Dedifferentiated amniotic fluid mesenchymal stem cell (primary cell): ENCODE measurements around the gene ST6GALNAC2.

ENCODE experiments used
- DNase-seq: peaks from one replicate; pipeline ENCODE4 v3.0.0-alpha.2; 2016; ENCODE audit errors: extremely low spot score

ST6GALNAC2 gene

DNA sequence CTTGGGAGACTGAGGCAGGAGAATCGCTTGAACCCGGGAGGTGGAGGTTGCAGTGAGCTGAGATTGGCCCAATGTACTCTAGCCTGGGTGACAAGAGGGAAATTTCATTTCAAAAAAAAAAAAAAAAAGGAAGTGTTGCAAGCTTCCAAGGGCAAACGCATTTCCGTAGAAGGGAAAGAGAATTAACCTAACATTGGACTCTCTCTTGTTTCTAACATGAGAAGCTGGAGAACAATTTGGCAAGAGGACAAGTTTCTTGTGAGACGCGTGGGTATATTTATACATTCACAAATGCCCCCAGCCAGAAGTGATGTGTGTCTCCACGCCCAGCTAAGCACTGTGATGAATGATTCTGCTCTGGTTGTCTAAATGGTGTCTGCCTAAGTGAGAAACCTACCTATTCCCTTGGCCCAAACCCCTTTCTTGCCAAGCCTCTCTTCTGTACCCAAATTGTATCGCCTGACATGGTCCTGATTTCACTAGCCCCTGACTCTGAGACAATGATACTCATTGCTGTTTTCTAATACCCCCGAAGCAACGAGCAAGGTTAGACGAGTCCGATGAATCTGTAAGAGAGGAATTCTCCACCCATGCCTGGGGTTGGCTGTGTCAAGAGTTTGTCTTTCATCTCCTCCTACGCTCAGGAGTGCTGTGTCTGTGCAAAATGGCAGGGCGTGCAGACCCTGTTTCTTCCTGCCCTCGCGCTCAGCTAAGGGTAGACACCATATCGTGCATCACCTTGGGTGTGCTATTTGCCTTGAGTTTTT lies 14.2 kb upstream of the ST6GALNAC2 start:
- DNase-seq: no peak

DNA sequence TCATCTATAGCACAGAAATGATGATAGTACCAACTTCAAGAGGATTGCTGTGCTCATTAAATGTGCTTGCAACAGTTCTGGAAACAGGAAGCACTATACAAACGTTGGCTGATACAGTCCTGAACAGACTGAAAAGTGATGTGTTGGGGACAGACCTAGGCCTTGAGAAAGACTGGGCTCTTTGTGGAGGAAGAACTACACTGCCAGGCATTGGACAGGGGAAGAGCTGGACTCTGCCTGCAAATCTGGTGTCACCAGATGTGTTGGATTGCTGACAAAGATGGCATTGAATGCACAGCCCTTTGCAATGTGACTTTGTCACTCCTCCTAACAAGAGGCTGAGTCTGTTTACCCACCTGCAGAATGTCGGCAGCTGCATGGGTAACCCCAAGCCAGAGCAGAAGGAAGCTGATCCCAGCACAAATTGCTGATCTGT lies 12.4 kb upstream of the ST6GALNAC2 start:
- DNase-seq: no peak

DNA sequence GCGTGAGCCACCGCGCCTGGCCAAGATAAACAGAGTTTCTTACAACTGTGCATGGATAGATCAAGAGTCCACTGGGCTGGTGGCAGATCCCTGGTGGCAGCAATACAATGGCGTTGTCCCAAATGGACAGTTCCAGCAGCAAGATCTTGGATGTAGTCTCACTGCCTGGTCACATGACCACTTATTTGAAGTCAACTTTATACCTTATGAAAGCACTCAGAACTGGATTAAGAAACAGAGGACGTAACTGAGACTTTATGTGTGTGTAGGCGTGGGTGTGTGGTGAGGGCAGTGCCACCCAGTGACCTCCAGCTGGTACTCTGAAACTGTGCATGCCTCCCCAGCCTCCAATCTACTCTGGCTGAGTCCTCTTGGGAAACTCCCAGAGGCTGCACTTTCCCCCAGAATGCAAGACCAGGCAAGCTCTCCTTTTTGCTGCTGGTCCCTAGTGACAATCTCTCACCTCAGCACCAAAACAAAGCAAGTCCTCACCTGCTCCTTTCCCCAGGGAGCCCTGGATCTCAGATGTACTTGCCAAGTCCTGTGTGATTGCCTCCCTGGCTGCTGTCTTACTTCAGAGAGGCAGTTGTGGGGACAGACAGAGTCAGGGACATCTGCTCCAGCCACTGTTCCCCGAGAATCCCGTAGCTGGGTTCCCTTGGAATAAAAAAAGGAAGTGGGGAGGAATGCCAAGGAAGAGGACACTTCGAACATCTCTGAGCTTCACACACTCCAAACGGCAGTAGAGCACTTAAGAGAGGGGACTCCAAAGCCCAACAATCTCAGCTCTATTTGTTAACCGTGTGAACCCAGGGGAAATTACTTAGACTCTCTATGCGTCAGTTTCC lies 11.7 kb upstream of the ST6GALNAC2 start:
- DNase-seq: no peak

DNA sequence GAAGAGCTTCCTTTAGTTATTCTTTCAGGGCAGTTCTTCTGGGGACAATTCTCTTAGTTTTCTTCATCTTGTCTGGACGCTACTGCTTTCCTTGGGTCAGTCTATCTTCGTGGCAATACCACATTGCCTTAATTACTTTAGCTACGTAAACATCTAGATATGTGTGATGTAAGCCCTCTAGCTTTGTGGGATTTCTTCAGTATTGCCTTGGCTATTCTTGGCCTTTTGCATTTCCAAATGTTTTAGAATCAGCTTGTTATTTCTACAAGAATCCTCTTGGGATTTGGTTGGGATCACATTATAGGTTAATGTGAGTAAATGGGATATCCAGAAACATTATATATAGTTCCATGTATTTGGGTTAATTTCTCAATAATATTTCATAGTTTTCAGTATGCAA lies 9.0 kb upstream of the ST6GALNAC2 start:
- peak; percentile 24 for DNase-seq

DNA sequence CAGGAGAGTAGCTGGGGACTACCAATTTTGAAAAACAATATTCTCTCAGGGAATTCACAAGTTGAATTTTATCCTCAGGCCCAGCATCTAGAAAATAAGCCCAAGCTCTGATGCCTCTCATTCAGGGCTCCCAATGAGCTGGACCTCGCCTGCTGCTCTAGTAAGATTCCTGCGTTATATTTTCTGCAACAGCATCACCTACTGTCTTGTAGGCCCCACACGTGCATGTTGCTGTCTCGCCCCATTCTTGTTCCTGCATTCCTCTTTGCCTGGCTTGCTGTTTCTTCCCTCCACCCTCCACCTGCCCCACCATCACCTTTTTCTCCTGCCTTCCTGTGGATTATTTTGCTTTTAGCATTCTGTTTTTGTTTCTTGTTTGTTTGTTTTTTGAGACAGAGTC lies 8.3 kb upstream of the ST6GALNAC2 start:
- peak; percentile 4 for DNase-seq

DNA sequence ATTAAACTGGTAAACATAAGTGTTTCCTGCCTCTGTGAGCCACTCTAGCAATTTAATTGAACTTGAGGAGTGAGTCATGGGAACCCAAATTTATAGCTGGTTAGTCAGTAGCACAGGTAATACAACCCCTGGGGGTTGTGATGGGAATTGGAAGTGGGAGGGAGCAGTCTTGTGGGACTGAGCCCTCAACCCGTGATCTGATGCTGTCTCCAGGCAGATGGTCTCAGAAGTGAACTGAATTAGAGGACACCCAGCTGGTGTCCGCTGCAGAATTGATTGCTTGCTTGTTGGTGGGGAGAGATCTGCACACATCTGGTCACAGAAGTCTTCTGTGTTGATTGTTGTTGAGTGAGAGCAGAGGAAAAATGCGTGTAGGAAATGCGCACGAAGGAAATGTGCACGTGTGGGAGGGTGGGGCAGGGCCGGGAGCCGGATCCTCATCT lies 7.7 kb upstream of the ST6GALNAC2 start:
- no peak for DNase-seq

DNA sequence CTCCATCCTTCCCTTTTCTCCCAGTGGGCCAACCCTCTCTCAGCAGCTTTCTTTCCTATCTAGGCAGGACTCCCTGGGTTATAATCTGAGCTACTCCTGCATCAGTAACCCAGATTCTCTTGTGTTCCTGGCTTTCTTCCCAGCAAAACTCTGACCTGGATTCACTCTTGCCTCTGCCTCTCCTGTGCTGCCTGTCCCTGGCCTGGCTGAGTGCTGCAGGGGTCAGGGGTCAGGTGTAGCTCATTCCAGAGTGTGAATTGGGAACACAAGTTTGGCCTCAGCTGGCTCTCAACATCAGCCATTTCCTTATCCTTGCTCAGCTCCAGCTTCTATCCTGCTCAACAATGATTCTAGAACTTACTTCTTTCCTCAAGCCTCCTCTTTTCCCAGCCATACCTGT lies 2.5 kb upstream of the ST6GALNAC2 start:
- peak; percentile 13 for DNase-seq

DNA sequence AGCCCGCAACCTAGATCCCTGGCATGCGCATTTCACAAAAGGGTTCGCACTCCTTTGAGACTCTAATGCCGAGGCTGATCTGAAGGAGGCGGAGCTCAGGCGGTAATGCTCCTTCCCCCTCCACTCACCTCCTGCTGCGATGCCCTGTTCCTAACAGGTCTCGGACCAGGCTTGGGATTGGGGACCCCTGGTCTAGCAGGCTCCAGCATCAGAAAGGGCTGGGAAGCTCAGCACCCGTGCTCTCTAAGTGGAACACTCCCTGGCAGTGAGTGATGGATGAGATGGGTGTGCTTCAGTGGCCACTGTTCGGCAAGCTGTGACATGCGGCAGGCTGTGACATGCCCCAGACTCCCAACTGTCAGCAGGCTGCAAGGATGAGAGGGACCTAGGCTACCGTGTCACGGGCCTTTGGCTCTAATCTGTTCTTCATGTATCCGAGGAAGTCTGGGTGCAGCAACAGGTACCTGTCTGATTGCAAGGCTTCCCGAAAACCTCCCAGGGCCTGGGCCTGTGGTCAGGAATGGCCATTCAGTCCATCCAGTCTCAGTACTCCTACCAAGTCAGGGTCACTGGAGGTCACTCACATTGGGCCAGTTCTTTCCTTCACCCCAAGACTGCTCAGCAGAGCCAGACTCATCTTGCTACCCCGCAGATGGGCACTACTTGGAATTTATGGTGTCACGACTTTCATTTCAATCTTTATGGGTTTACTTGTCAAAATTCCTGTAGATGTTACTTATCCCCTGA lies 1.3 kb upstream of the ST6GALNAC2 start:
- DNase-seq: peak; percentile 13

DNA sequence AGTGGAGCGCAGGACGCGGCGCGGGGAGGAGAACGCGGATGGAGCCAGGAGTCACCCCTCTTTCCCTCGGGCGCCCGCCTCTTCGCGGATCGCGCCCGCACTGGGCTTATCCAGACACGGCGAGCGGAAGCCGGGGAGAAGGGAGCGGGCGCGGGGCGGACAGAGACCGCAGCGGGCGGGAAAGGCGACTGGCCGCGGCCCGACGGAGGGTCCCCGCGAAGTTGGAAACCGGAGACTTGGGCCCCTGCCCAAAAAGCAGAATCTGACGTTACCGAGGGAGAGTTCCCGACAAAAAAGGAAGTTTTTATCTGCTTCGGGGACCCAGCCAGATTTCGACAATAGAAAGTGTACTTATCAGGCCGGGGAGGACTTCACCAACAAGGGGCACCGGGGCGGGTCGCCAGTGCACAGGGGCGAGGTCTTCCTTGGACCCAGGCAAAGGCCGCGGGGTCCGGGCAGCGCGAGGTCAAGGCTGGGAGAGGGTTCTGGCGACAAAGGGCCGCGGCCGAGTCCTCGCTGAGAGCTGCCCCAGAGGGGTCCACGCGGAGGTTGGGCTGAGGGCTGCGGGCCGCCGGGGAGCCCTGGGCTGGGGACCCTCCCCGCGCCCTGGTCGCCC lies 519 bp downstream of the ST6GALNAC2 start:
- peak; percentile 11 for DNase-seq

DNA sequence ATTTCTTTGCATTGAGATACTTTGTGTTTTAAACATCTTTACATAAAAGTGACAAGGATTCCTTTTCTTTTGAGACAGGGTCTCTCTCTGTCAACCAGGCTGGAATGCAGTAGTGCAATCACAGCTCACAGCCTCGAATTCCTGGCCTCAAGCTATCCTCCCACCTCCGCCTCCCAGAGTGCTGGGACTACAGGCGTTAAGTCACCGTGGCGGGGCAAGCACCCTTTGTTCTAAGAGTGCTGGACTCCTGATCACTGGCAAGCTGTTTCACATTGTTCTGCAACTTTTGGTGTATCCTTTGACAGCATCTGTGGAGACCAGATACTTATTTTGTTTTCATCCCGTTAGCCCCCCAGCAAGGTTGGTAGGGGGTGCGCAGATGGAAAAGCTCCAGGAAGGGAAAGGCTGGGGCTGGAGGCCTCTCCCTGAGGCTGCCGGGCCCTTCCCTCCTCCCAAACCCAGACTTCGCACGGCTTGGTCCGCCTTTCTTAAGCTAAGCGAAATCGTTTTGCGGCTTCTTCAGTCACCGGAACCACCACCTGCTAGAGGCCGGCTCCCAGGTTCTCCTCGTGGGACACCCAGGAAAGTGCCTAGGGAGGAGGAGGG lies 1.1 kb downstream of the ST6GALNAC2 start:
- peak; percentile 12 for DNase-seq

DNA sequence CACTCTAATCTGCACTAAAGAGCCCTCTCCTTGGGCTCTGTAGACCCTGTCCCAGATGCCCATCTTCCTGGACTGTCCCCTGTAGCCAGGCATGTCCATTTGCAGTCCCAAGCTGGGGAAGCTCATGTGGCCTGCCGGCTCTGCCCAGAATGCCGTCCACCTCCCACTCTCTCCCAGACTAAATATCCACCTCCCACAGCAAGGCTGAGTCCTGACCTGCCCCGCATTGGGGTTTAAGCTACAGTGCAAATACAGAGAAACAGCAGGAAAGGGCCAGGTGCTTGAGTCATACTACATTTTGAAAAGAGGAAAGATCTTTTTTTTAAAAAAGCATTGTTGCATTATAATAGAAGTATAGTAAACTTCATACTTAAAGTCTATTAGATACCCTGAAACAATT lies 3.0 kb downstream of the ST6GALNAC2 start:
- no peak for DNase-seq

DNA sequence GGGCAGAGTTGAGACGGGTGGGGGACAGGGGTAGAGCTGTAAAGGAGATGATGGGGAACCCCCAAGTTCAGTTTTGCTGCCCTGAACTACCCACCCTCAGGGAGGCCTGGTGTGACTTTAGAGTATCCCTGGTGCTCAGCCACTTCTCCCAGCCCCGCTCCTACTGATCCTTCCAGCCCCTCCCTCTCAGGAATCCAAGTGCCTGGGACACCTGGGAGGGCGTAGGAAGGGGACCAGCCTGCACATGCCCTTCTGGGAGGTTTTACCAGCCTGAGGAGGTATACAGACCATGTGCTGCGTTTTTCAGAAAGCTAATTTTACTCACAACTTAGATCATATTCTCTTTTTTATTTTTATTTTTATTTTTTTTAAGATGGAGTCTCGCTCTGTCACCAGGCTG lies 4.1 kb downstream of the ST6GALNAC2 start:
- no peak for DNase-seq

DNA sequence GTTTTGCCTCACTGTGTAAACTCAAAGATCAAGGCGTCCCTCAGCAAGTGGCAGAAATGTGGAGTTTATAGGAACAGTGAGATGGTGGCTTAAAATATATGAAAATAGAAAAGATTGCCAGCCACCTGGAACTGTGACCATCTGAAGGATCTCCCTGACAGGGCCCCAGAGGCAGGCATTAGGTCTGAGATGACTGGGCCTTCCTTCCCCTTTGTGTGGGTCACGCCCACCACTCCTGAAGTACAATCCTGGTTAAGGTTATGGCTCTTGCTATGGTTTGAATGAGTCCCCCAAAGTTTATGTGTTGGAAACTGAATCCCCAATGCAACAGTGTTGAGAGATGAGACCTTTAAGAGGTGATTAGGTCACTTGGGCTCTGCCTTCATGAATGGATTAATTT lies 6.4 kb downstream of the ST6GALNAC2 start:
- no peak for DNase-seq

DNA sequence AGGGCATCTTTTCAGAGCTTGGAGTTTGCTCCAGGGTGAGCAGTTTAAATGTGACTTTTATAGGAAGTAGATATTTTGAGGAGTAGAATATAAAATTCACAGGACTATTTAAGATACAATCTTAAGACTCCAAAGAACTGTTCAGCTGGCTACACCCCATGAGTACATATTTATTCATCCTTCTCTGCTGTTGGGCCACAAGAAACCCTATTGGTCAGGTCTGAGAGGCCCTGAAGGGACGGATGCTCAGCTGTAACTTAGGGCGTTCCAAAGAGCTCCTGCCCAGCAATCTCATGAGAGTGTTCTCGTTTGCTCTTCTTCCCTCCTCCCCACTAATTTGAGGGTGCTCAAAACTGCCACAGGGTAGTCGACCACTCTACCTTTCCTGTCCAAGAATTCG lies 7.3 kb downstream of the ST6GALNAC2 start:
- peak; percentile 35 for DNase-seq

DNA sequence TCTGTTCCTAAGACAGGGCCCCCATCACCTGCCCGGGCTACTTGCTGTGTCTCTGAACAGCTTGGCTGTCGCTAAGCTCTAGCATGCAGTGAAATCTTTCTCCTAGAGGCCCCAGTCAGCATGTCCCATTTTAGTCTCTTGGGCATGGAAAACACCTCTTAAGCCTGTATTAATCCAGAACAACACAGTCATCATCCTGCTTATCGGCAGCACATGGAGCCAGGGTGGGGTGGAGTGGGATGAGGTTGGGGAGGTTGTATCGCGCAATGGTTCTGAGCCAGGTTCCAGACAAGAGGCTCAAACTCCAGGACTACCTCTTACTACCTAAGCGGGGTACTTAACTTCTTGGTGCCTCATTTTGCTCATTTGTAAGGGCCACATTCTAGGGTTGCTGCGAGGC lies 7.8 kb downstream of the ST6GALNAC2 start:
- DNase-seq: no peak

DNA sequence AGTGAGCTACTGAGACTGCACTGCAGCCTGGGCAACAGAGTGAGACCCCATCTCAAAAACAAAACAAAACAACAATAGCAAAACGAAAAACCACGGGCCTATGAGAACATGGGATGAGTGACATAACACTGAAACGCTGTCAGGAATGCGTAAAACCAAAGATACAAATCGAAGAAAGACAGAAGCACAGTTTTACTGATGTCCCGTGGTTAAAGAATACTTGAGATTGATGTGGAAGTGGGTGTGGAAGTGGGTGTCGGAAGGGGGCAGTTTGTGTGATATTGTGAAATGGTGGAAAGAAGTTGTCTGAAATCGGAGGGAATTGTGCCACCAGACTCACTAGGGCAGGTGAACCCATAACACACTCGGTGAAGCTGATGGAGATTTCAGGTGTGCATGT lies 9.5 kb downstream of the ST6GALNAC2 start:
- DNase-seq: no peak

DNA sequence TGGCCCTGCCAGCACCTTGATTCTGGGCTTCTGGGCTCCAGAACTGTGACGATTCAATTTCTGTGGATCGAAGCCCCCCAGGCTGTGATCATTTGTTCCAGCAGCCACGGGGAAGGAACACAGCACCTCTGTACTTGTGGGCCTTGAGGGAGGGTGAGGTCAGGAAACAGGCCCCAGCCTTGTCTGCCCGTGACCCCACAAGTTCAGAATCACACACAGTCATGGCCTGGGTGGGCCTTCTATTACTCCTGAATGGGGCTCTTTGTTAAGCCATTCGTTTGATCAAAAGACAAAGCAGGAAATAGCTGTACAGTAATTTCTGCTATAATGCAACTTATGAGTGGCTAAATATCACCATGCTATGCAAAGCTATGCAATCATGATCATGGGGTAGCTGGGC lies 10.1 kb downstream of the ST6GALNAC2 start:
- DNase-seq: no peak

DNA sequence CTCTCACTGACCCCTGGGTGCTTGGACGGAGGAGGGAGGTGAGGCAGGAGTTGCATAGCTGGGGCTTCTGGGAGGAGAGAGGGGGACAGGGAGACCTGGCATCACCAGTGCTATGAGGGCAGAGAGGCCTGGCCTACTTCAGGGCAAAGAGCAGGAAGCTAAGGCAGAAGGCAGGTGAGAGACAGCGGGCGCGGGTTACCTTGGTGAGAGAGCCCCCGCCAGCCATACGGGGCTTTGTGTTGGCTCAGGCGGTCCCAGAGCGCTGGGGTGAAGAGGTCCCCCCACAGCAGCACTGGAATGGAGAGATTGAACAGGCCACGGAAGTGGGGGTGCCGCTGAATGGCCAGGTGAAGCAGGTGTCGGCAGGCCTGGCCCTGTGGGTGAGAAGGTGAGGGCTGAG lies 11.5 kb downstream of the ST6GALNAC2 start:
- no peak for DNase-seq

DNA sequence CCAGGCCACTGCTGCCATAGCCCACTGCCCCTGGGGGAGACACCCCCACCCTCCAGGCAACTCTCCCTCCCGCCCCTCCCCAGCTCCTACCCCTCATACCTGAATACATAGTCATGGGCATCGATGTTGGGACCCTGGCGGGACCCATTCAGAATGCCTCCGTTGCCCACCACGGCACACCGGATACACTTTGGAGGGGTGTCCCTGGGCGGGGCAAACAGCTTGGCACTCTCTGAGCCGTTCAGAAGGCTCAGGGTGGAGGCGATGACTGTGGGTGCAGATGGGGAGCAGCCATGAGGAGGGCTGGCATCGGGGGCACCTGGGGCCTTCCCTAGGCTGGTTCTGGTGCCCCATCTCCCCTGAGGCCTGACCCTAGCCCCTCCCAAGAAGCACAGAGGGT lies 12.6 kb downstream of the ST6GALNAC2 start:
- DNase-seq: no peak

DNA sequence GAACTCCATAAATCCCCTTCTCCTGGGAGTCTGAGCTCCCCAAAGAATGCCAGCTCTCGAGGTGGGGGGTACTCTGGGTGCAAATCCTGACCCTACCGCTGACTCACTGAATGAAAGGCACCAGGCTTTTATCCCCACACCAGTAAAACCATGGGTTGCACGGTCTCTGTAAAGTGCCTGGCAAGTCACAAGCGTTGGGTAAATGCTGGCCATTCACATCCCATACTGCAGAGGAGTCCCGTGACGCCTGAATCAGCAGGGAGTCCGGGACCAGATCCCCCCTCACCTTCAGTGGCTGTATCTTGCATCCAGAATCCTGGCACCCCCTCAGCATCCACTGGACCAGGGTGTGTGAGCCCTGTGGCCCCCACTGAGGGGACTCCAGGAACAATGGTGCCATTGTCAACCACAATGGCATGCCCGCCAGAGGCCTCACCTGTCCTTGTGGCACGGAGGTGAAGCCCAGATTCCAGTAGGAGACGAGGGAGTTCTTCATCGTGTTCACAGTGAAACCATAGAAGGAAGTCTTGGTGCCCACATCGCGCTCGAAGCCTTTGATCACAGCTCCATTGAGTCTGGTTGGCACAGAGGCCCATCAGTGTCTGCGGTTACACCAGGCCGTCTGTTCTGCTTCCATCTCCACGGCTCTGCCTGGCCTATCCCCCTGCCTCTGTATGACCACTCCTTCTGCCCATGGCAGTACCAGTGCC lies 13.3 kb downstream of the ST6GALNAC2 start:
- no peak for DNase-seq
